HL-60 (cell line): ENCODE measurements around the gene AGAP1.

Experiments used
- DNase-seq, 2 experiments: peaks; one replicate each; pipeline ENCODE4 v3.0.0-alpha.2; 2010 to 2020; ENCODE audit warnings: low read depth in 1 of 2, low spot score in 1 of 2
- H3K27ac ChIP-seq: fragments of 250-450 bp; sonication (Bioruptor Pico); replicated peaks from 2 replicates; pipeline ENCODE4 v1.5.1; 2020; ENCODE audit warnings: mild to moderate bottlenecking, moderate library complexity
- H3K27me3 ChIP-seq: fragments of 250-450 bp; sonication (Bioruptor Pico); 2 replicates; pipeline ENCODE4 v1.5.1; 2021; ENCODE audit warnings: mild to moderate bottlenecking, moderate library complexity; ENCODE audit not compliant: insufficient read depth, poor library complexity, severe bottlenecking
- H3K4me3 ChIP-seq: replicated peaks from 2 replicates; pipeline ENCODE4 v1.5.1; 2011; ENCODE audit warnings: mild to moderate bottlenecking, control low read depth, low read length; ENCODE audit not compliant: insufficient read depth
- CTCF ChIP-seq: IDR thresholded peaks from one replicate; pipeline ENCODE4 v1.5.1; 2011; ENCODE audit warnings: low read length, control low read depth, inconsistent platforms; ENCODE audit not compliant: insufficient read depth
- GABPA ChIP-seq: IDR thresholded peaks from 2 replicates; pipeline ENCODE4 v1.6.1; 2012; ENCODE audit warnings: low read depth
- POLR2AphosphoS5 ChIP-seq: IDR thresholded peaks from 2 replicates; pipeline ENCODE4 v1.6.1; 2012; ENCODE audit warnings: low read depth
- REST ChIP-seq: IDR thresholded peaks from 2 replicates; pipeline ENCODE4 v1.6.1; 2012; ENCODE audit warnings: low read depth; ENCODE audit not compliant: insufficient replicate concordance
- SPI1 ChIP-seq: IDR thresholded peaks from 2 replicates; pipeline ENCODE4 v1.6.1; 2012; ENCODE audit warnings: low read depth, mild to moderate bottlenecking, borderline replicate concordance

The AGAP1 gene

GRCh38 chr2:236167297-236168109, 673.7 kb downstream of the AGAP1 start:
- no peak for TF ChIP-seq SPI1
- no peak for TF ChIP-seq POLR2AphosphoS5
- no peak for TF ChIP-seq GABPA
- no peak for TF ChIP-seq CTCF
- TF ChIP-seq REST, result no peak
- Histone ChIP-seq H3K27me3 (peaks cover 70% of the 10 kb centered on the region), H3K27ac (no peak overlapping the region), H3K4me3 (no peak overlapping the region)
- no peak for DNase-seq

GRCh38 chr2:236168110-236169080, 674.6 kb downstream of the AGAP1 start, which contains the start of gene GBX2:
Gene GBX2 (minus strand): TSS chr2:236168386. CDS start chr2:236167971, 415 bp downstream.
- H3K4me3 ChIP-seq, result no peak within 1 kb of the TSS
- peaks cover 69% of the 10 kb centered on the region for H3K27me3 ChIP-seq
- no peak for DNase-seq
- no peak within 1 kb of the TSS for H3K27ac ChIP-seq
- TF ChIP-seq GABPA (no peak), POLR2AphosphoS5 (no peak), SPI1 (no peak), CTCF (no peak), REST (no peak)

DNA sequence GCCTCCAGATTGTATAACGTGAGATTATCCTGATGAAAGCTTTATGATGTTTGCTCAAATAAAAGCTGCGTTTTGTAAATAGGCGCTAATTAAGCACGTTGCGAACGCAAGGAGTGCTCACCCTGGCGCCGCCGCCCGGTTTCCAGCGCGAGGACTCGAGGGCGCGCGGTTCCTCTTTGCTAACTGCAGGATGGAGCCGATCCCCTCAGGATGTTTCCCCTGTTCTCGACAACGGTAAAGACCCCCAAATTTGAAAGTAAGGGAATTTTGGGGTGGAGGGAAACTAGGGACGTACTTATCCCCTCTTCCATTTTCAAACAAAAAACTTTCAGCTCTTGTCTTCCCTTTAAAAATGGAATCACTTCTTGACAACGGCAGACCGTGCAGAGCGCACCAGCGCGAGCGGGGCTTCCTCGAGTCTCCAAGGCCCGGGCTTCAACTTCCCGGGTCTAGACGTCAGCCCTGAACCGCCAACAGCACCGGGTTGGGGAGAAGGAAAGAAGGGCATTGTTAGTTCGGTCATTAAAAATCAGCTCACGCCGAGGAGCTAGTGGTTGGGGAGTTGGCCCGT, 675.4 kb downstream of the AGAP1 start:
- no peak for TF ChIP-seq REST
- no peak for TF ChIP-seq GABPA
- TF ChIP-seq POLR2AphosphoS5, result no peak
- no peak for TF ChIP-seq CTCF
- TF ChIP-seq SPI1, result no peak
- DNase-seq, result no peak
- Histone ChIP-seq H3K27ac (no peak overlapping the region), H3K4me3 (no peak overlapping the region), H3K27me3 (peaks cover 69% of the 10 kb centered on the region)
